ENCODE data around the gene WASF3.

WASF3 gene

DNA sequence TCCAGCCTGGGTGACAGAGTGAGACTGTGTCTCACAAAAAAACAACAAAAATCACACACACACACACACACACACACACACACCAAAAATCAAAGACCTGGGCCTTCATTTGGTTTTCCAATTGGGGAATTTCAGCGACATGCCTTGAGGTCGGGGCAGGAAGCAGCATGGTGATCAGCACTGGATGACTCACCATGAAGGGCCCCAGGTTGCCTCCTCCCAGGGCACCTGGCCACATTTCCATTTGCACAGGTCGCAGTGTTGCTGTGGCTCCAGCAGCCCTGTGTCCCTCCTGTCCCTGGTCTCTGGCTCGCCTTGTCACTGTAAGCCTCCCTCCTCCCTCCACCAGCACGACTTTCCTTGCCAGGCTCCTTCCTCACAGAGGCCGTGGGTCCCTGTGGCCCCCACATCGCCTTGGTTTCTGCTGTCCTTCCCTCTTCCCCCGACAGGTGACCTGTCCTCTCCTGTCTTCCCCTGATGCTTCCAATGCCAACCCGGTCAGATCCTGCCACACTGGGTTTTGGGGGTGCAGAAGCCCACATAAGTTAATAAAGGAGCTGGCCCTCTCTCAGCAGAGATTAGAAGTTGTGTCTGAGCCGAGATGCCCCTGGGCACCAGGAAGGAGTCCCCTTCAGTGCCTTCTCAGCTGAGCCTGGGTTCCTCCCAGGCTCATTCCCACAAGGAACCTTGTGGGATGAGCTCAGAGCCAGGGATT, 136.4 kb downstream of the WASF3 start:
- Histone ChIP-seq H3K4me3 (ENCODE audit: control insufficient read depth in 1 of 7, extremely low read depth in 1 of 7, insufficient read depth in 4 of 7, low read depth in 2 of 7, low read length in 6 of 7) (no peak overlapping the region), H3K9me3 (ENCODE audit: control extremely low read depth in 1 of 5, control insufficient read depth in 4 of 5, insufficient read depth in 2 of 5, low read depth in 1 of 5, low read length in 4 of 5) (peaks cover 0 to 17% (median 4%) of the 10 kb centered on the region in 5 experiments), H3K27ac (ENCODE audit: insufficient read depth in 1 of 2, low read depth in 1 of 2, low read length in 2 of 2, poor library complexity in 1 of 2, severe bottlenecking in 2 of 2) (no peak overlapping the region), H3K36me3 (ENCODE audit: control insufficient read depth in 4 of 4, insufficient read depth in 4 of 4, low read length in 3 of 4) (peaks cover 0 to 6% (median 0%) of the 10 kb centered on the region in 4 experiments), H3K4me1 (ENCODE audit: control extremely low read depth in 1 of 4, control insufficient read depth in 4 of 4, insufficient read depth in 4 of 4, low read length in 3 of 4) (peaks cover 0 to 2% (median 1%) of the 10 kb centered on the region in 4 experiments), H3K27me3 (replicated peaks in 2 of 5; ENCODE audit: control insufficient read depth in 4 of 5, insufficient read depth in 5 of 5, low read length in 4 of 5) (no peaks in the 10 kb centered on the region)
- ChIA-PET CTCF (interaction anchor here (1.0 to 2.2 kb wide), 4 partner anchors 15 to 211 kb away, joined by 3 to 9 read pairs (median 3); no protein-coding TSS in a partner anchor), POLR2A (no interaction called here)
- WGBS (ENCODE audit: insufficient coverage) = 95% methylated on average over 9 of the region's 10 CpGs
- DNase-seq = no peak

DNA sequence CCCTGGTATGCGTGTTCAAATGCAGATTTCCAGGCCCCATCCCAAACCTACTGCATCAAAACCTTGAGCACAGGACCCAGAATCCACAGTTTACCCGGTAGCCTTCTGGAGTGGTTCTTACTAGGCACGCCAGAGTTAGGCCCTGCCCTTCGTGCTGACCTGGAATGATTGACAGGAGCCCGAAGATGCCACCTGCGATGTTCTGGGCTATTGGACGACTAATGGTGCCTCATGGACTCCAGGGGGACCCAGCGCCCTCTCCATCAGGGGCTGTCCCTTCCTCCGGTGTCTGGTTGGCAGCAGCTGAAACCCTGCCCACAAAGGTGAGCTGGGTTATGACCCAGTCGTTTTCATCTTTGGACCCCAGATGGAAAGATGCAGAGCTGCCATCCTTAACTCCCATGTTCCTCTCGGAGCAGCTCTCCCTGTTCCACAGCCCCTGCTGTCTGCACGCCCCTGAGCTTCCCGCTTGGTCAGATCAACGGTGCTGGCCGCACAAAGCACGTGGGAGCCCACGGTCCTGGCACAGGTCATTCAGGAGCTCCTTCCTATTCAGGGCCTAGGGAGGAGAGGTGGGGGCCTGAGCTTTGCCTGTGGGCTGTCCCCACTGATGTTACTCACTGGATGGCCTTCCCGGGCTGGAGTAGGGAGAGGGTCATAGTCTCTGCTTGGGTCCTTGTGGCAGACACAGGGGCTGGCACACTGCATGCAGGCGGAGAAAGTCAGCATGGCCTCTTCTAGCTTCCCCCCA, 137.3 kb downstream of the WASF3 start:
- Histone ChIP-seq H3K4me1 (ENCODE audit: control extremely low read depth in 1 of 4, control insufficient read depth in 4 of 4, insufficient read depth in 4 of 4, low read length in 3 of 4) (peaks cover 0 to 2% (median 1%) of the 10 kb centered on the region in 4 experiments), H3K9me3 (ENCODE audit: control extremely low read depth in 1 of 5, control insufficient read depth in 4 of 5, insufficient read depth in 2 of 5, low read depth in 1 of 5, low read length in 4 of 5) (peaks cover 0 to 15% (median 4%) of the 10 kb centered on the region in 5 experiments), H3K4me3 (ENCODE audit: control insufficient read depth in 1 of 7, extremely low read depth in 1 of 7, insufficient read depth in 4 of 7, low read depth in 2 of 7, low read length in 6 of 7) (no peak overlapping the region), H3K36me3 (ENCODE audit: control insufficient read depth in 4 of 4, insufficient read depth in 4 of 4, low read length in 3 of 4) (no peaks in the 10 kb centered on the region), H3K27ac (ENCODE audit: insufficient read depth in 1 of 2, low read depth in 1 of 2, low read length in 2 of 2, poor library complexity in 1 of 2, severe bottlenecking in 2 of 2) (no peak overlapping the region), H3K27me3 (replicated peaks in 2 of 5; ENCODE audit: control insufficient read depth in 4 of 5, insufficient read depth in 5 of 5, low read length in 4 of 5) (no peaks in the 10 kb centered on the region)
- ChIA-PET POLR2A (no interaction called here), CTCF (interaction anchor here (1.0 to 2.2 kb wide), 4 partner anchors 65 to 510 kb away, joined by 3 to 9 read pairs (median 3); no protein-coding TSS in a partner anchor)
- no peak for DNase-seq
- 90% methylated on average over 16 of the region's 19 CpGs for WGBS (ENCODE audit: insufficient coverage)

DNA sequence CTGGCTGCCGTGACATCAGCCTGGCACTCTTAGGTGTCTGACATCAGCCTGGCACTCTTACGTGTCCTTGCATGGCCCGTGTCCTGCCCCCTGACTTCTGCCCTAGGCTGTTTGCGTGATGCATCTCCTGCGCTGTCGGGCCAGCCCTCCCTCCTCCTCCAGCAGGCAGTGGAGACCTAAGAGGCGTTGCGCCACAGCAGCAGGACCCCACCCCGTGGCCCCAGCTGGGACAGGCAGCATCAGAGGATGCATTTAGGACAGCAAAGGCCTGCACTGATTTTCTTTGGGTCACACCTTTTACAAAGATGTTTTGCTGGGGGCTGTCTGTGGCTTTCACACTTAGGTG, 137.8 kb downstream of the WASF3 start:
- ChIA-PET POLR2A (no interaction called here), CTCF (interaction anchor here (1.0 to 3.8 kb wide), 4 partner anchors 8 to 510 kb away, joined by 3 to 19 read pairs (median 6); no protein-coding TSS in a partner anchor)
- WGBS (ENCODE audit: insufficient coverage) = 86% methylated on average over 9 of the region's 9 CpGs
- Histone ChIP-seq H3K4me3 (ENCODE audit: control insufficient read depth in 1 of 7, extremely low read depth in 1 of 7, insufficient read depth in 4 of 7, low read depth in 2 of 7, low read length in 6 of 7) (no peak overlapping the region), H3K9me3 (ENCODE audit: control extremely low read depth in 1 of 5, control insufficient read depth in 4 of 5, insufficient read depth in 2 of 5, low read depth in 1 of 5, low read length in 4 of 5) (peaks cover 0 to 12% (median 1%) of the 10 kb centered on the region in 5 experiments), H3K27ac (ENCODE audit: insufficient read depth in 1 of 2, low read depth in 1 of 2, low read length in 2 of 2, poor library complexity in 1 of 2, severe bottlenecking in 2 of 2) (no peak overlapping the region), H3K36me3 (ENCODE audit: control insufficient read depth in 4 of 4, insufficient read depth in 4 of 4, low read length in 3 of 4) (no peaks in the 10 kb centered on the region), H3K4me1 (ENCODE audit: control extremely low read depth in 1 of 4, control insufficient read depth in 4 of 4, insufficient read depth in 4 of 4, low read length in 3 of 4) (peaks cover 0 to 2% (median 1%) of the 10 kb centered on the region in 4 experiments), H3K27me3 (replicated peaks in 2 of 5; ENCODE audit: control insufficient read depth in 4 of 5, insufficient read depth in 5 of 5, low read length in 4 of 5) (no peaks in the 10 kb centered on the region)
- DNase-seq = no peak

DNA sequence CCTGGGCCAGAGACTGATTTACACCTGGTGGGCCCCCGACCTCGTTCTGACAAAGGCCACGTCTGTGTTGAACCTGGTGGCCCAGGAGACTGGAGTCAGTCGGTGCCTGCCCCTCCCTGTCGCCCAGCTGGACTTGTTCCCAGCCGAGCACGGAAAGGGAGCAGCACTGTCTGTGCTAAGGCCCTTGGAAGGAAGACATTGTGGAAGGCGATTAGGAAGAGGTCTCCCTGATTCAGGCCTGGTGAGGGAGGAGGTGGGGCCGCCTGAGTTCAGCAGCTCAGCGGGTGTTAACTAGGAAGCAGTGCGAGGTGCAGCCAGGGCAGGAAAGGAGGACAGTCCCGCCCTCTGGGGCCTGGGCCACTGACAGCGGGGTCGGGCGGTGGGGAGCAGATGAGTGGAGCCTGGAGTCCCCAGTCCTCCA, 138.4 kb downstream of the WASF3 start:
- 85% methylated on average over 15 of the region's 15 CpGs for WGBS (ENCODE audit: insufficient coverage)
- ChIA-PET CTCF (interaction anchor here (0.9 to 4.8 kb wide), 7 partner anchors 9 to 511 kb away, joined by 3 to 38 read pairs (median 6); no protein-coding TSS in a partner anchor), POLR2A (interaction anchor here (0.6 kb wide), 1 partner anchor 88 kb away, joined by 3 read pairs; no protein-coding TSS in a partner anchor)
- Histone ChIP-seq H3K36me3 (ENCODE audit: control insufficient read depth in 4 of 4, insufficient read depth in 4 of 4, low read length in 3 of 4) (no peaks in the 10 kb centered on the region), H3K27ac (ENCODE audit: insufficient read depth in 1 of 2, low read depth in 1 of 2, low read length in 2 of 2, poor library complexity in 1 of 2, severe bottlenecking in 2 of 2) (no peak overlapping the region), H3K27me3 (replicated peaks in 2 of 5; ENCODE audit: control insufficient read depth in 4 of 5, insufficient read depth in 5 of 5, low read length in 4 of 5) (no peaks in the 10 kb centered on the region), H3K4me1 (ENCODE audit: control extremely low read depth in 1 of 4, control insufficient read depth in 4 of 4, insufficient read depth in 4 of 4, low read length in 3 of 4) (peaks cover 0 to 2% (median 1%) of the 10 kb centered on the region in 4 experiments), H3K4me3 (ENCODE audit: control insufficient read depth in 1 of 7, extremely low read depth in 1 of 7, insufficient read depth in 4 of 7, low read depth in 2 of 7, low read length in 6 of 7) (no peak overlapping the region), H3K9me3 (ENCODE audit: control extremely low read depth in 1 of 5, control insufficient read depth in 4 of 5, insufficient read depth in 2 of 5, low read depth in 1 of 5, low read length in 4 of 5) (peaks cover 0 to 9% (median 0%) of the 10 kb centered on the region in 5 experiments)
- DNase-seq = no peak

DNA sequence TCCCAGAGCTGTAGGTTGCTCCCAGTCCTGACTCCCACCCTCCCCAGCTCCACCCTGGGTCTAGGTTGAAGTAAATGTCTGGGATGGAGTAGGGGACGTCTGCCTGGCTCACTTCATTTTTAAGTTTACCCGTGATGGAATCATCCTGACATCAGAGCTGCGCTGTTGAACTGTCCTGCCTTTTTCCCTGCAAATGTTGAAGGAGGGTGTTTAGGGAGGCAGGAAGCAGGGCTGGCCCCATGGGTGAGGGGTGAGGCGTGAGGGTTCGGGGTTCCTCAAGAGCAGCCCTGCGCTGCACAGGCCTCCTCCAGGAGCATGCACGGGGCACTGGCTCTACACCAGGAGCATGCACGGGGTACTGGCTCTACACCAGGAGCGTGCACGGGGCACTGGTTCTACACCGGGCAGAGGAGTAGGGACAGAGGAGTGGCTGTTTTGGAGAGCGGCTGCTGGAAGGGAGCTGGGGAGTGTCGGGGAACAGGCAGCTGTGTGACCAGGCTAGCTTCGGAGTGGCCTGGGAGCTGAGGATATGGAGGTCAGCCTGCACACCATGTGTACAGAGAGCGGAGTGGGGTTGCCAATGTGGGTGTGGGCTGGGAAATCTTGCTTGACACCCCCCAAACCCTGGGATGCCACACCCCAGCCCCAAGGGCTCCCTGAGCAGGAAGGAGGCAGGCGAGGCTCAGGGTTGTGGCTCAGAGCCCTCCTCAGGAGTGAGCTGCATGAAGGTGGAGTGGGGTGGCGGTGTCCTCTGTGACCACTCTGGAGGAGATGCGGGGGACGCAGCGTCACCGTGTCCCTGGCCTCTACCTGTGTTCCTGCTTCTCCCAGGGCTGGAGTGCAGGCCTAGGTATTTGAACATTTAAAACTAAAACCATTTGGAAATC, 139.8 kb downstream of the WASF3 start:
- no peaks in the 10 kb centered on the region for H3K27me3 ChIP-seq (replicated peaks in 2 of 5; ENCODE audit: control insufficient read depth in 4 of 5, insufficient read depth in 5 of 5, low read length in 4 of 5)
- H3K36me3 ChIP-seq (ENCODE audit: control insufficient read depth in 4 of 4, insufficient read depth in 4 of 4, low read length in 3 of 4) = no peaks in the 10 kb centered on the region
- H3K9me3 ChIP-seq (ENCODE audit: control extremely low read depth in 1 of 5, control insufficient read depth in 4 of 5, insufficient read depth in 2 of 5, low read depth in 1 of 5, low read length in 4 of 5) = peaks cover 0 to 4% (median 0%) of the 10 kb centered on the region in 5 experiments
- no peak overlapping the region for H3K4me3 ChIP-seq (ENCODE audit: control insufficient read depth in 1 of 7, extremely low read depth in 1 of 7, insufficient read depth in 4 of 7, low read depth in 2 of 7, low read length in 6 of 7)
- no peak for DNase-seq
- peaks cover 0 to 2% (median 1%) of the 10 kb centered on the region in 4 experiments for H3K4me1 ChIP-seq (ENCODE audit: control extremely low read depth in 1 of 4, control insufficient read depth in 4 of 4, insufficient read depth in 4 of 4, low read length in 3 of 4)
- over 99% methylated on average over 15 of the region's 21 CpGs for WGBS (ENCODE audit: insufficient coverage)
- H3K27ac ChIP-seq (ENCODE audit: insufficient read depth in 1 of 2, low read depth in 1 of 2, low read length in 2 of 2, poor library complexity in 1 of 2, severe bottlenecking in 2 of 2) = no peak overlapping the region
- ChIA-PET CTCF (interaction anchor here (0.6 to 4.8 kb wide), 10 partner anchors 9 to 512 kb away, joined by 3 to 38 read pairs (median 4); no protein-coding TSS in a partner anchor), POLR2A (no interaction called here)

DNA sequence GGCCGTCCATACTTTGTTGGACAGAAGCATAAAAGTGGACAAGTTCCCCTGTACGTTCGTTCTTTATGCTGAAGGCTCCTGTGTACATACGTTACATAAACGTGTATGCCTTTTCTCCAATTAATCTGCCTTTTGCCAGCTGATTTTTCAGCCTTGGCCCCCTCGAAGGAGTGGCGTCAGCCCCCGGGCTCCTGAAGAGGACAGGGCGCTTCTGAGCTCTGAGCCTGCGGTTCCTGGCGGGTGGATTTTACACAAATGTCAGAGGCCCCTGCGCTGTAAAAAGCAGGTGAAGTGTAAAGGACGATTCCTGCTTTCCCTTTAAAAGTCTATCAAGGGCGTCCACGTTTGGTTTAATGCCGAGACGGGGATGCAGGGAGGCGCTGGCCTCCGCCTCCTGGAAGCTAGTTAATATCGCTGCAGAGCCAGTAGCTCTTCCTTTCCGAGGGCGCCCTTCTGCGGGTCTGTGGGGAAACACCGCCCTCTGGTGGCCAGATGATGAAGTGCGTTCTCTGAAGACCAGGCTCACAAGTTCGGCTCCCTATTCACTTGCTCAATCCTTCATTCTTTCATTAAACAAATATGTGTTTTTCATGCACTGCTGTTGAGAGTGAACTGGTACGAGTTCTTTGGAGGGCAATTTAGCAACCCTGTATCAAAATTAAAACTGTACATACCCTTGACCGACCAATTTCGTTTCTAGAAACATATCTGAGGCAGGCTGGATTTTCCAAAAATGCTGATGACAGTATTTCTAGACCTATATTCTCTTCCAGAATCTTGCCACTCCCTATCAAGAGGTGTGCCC, 141.1 kb downstream of the WASF3 start:
- 32% methylated on average over 21 of the region's 29 CpGs for WGBS (ENCODE audit: insufficient coverage)
- peak overlapping the region in 2 of 7 experiments; percentile 20 to 29 for H3K4me3 ChIP-seq (ENCODE audit: control insufficient read depth in 1 of 7, extremely low read depth in 1 of 7, insufficient read depth in 4 of 7, low read depth in 2 of 7, low read length in 6 of 7)
- POLR2A ChIA-PET = no interaction called here

More for the DNA sequence above, 141.1 kb downstream of the WASF3 start:
- CTCF ChIA-PET = interaction anchor here (0.6 to 4.8 kb wide), 30 partner anchors 8 to 515 kb away, joined by 3 to 38 read pairs (median 4); no protein-coding TSS in a partner anchor
- peaks cover 0 to 2% (median 1%) of the 10 kb centered on the region in 4 experiments for H3K4me1 ChIP-seq (ENCODE audit: control extremely low read depth in 1 of 4, control insufficient read depth in 4 of 4, insufficient read depth in 4 of 4, low read length in 3 of 4)
- peak; percentile 79 to 90 (median 84) for DNase-seq
- peaks cover 0 to 6% (median 0%) of the 10 kb centered on the region in 5 experiments for H3K9me3 ChIP-seq (ENCODE audit: control extremely low read depth in 1 of 5, control insufficient read depth in 4 of 5, insufficient read depth in 2 of 5, low read depth in 1 of 5, low read length in 4 of 5)
- no peak overlapping the region for H3K27ac ChIP-seq (ENCODE audit: insufficient read depth in 1 of 2, low read depth in 1 of 2, low read length in 2 of 2, poor library complexity in 1 of 2, severe bottlenecking in 2 of 2)
- no peaks in the 10 kb centered on the region for H3K36me3 ChIP-seq (ENCODE audit: control insufficient read depth in 4 of 4, insufficient read depth in 4 of 4, low read length in 3 of 4)
- no peaks in the 10 kb centered on the region for H3K27me3 ChIP-seq (replicated peaks in 2 of 5; ENCODE audit: control insufficient read depth in 4 of 5, insufficient read depth in 5 of 5, low read length in 4 of 5)
